Measurements from ENCODE around the gene TSPYL4. TPM values are rescaled to one million over a fixed set of nuclear protein-coding genes. Genes with fewer than 3 reads are reported as not detected.

TSPYL4 gene
- total RNA-seq, 1 donor from 2014 or later: 27.6 TPM

GRCh38 chr6:116271149-116271708 is 17.4 kb upstream of the TSPYL4 start:
- no peak overlapping the region for H3K27ac Mint-ChIP-seq (ENCODE audit: unreplicated experiment)
- no peak overlapping the region for H3K4me3 Mint-ChIP-seq (ENCODE audit: unreplicated experiment)
- H3K4me1 Mint-ChIP-seq (ENCODE audit: low read depth): peaks cover 20% of the 10 kb centered on the region

GRCh38 chr6:116268589-116269293 is 14.9 kb upstream of the TSPYL4 start:
- H3K36me3 Mint-ChIP-seq (ENCODE audit: low read depth): peaks cover 7% of the 10 kb centered on the region
- H3K4me3 Mint-ChIP-seq (ENCODE audit: unreplicated experiment): no peak overlapping the region
- peak; percentile 99 for TF ChIP-seq CTCF (IDR thresholded peaks at IDR 0.05)
- H3K9me3 Mint-ChIP-seq (ENCODE audit: low read depth): peaks cover 7% of the 10 kb centered on the region
- peaks cover 10% of the 10 kb centered on the region for H3K4me1 Mint-ChIP-seq (ENCODE audit: low read depth)
- DNase-seq (ENCODE audit: low spot score): no peak
- no peak overlapping the region for H3K27ac Mint-ChIP-seq (ENCODE audit: unreplicated experiment)
- no peaks in the 10 kb centered on the region for H3K27me3 Mint-ChIP-seq (ENCODE audit: low read depth)

More at GRCh38 chr6:116271149-116271708, 17.4 kb upstream of the TSPYL4 start:
- no peaks in the 10 kb centered on the region for H3K27me3 Mint-ChIP-seq (ENCODE audit: low read depth)
- no peak for DNase-seq (ENCODE audit: low spot score)
- no peaks in the 10 kb centered on the region for H3K9me3 Mint-ChIP-seq (ENCODE audit: low read depth)
- peaks cover 7% of the 10 kb centered on the region for H3K36me3 Mint-ChIP-seq (ENCODE audit: low read depth)
- no peak for TF ChIP-seq CTCF (IDR thresholded peaks at IDR 0.05)

- H3K27me3 Mint-ChIP-seq (ENCODE audit: low read depth): no peaks in the 10 kb centered on the region
- no peak for DNase-seq (ENCODE audit: low spot score)
- no peak overlapping the region for H3K27ac Mint-ChIP-seq (ENCODE audit: unreplicated experiment)
Measured at GRCh38 chr6:116267836-116268588, 14.1 kb upstream of the TSPYL4 start.

GRCh38 chr6:116266803-116267202 is 12.9 kb upstream of the TSPYL4 start:
- TF ChIP-seq CTCF (IDR thresholded peaks at IDR 0.05): no peak

More at GRCh38 chr6:116267836-116268588, 14.1 kb upstream of the TSPYL4 start:
- TF ChIP-seq CTCF (IDR thresholded peaks at IDR 0.05): no peak
- Mint-ChIP-seq H3K4me1 (ENCODE audit: low read depth) (peaks cover 10% of the 10 kb centered on the region), H3K9me3 (ENCODE audit: low read depth) (peaks cover 14% of the 10 kb centered on the region), H3K36me3 (ENCODE audit: low read depth) (peaks cover 5% of the 10 kb centered on the region), H3K4me3 (ENCODE audit: unreplicated experiment) (no peak overlapping the region)

More at GRCh38 chr6:116266803-116267202, 12.9 kb upstream of the TSPYL4 start:
- Mint-ChIP-seq H3K36me3 (ENCODE audit: low read depth) (peaks cover 11% of the 10 kb centered on the region), H3K4me1 (ENCODE audit: low read depth) (peaks cover 10% of the 10 kb centered on the region), H3K27me3 (ENCODE audit: low read depth) (no peaks in the 10 kb centered on the region), H3K4me3 (ENCODE audit: unreplicated experiment) (no peak overlapping the region), H3K27ac (ENCODE audit: unreplicated experiment) (no peak overlapping the region), H3K9me3 (ENCODE audit: low read depth) (peaks cover 21% of the 10 kb centered on the region)
- DNase-seq (ENCODE audit: low spot score): no peak
